RPMI7951 (cell line): Measurements from ENCODE around the gene FAM72D. TPM values are rescaled to one million over a fixed set of nuclear protein-coding genes. Genes with fewer than 3 reads are reported as not detected.
A peak's percentile ranks its signal among the peaks of the same experiment; 100 is the strongest.
"Not testable (repeated sequence)": the region's sequence is repeated elsewhere in the genome, so short reads cannot be mapped to it uniquely, and the experiment has no call there.

ENCODE experiments used
- DNase-seq: peaks from one replicate; pipeline ENCODE4 v3.0.0-alpha.2; 2012; ENCODE audit warnings: low read depth
- total RNA-seq: library from RNA; depleted of rRNA; stranded (reverse); fragments of >200 nt; shearing (Covaris generic); gene quantifications from 2 replicates; pipeline ENCODE4 v1.2.3, GENCODE V29; 2014; rRNA removed

FAM72D gene
- total RNA-seq, 1 experiment from 2014 or later, result 7.3 TPM

- not testable (repeated sequence) for DNase-seq
Observed at GRCh38 chr1:145146308-145146707, 50.5 kb downstream of the FAM72D start.

GRCh38 chr1:145147172-145147571 is 51.4 kb downstream of the FAM72D start:
- not testable (repeated sequence) for DNase-seq

- not testable (repeated sequence) for DNase-seq
Observed at GRCh38 chr1:145155421-145155820, 59.6 kb downstream of the FAM72D start.

GRCh38 chr1:145155873-145156272 is 60.1 kb downstream of the FAM72D start:
- not testable (repeated sequence) for DNase-seq

- peak; percentile 23 for DNase-seq
Observed at GRCh38 chr1:145156891-145157610, 61.3 kb downstream of the FAM72D start.

- DNase-seq, result not testable (repeated sequence)
Observed at GRCh38 chr1:145157715-145158114, 61.9 kb downstream of the FAM72D start.

GRCh38 chr1:145161046-145161752 is 65.4 kb downstream of the FAM72D start:
- DNase-seq, result not testable (repeated sequence)

Other genes with a start within 250 kb of the FAM72D start
- 13.3 and 13.9 TPM in 2 replicates for gene SRGAP2B, start 646 bp upstream of the FAM72D start, total RNA-seq
- gene PPIAL4D, start 146.2 kb downstream of the FAM72D start, total RNA-seq, result not detected in 2 replicates